ENCODE measurements around the gene TRMT11.
"Not testable (repeated sequence)": the region's sequence is repeated elsewhere in the genome, so short reads cannot be mapped to it uniquely, and the experiment has no call there.

The TRMT11 gene

DNA sequence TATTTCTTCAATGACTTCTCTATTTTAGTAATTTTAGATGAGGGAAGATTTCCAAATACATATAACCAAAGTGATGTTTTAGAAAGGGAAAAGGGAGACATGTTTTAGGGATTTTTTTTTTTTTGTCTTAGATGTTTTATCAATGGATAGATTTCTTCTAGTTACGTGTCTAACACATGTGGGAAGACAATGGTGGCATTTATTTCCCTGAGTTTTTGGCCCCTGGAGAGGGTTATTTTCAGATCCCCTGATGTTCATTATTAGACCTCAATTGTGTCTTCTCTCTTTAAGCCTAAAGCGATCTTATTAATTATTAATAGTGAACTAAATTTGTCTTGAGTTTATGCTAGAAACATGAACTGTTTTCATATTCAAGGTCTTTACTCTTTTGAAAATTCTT is 30.3 kb downstream of the TRMT11 start:
- H3K4me2 ChIP-seq (ENCODE audit: insufficient read depth, low read length, poor library complexity, severe bottlenecking): no peak overlapping the region
- H2AK5ac ChIP-seq (ENCODE audit: low read depth, low read length): no peak overlapping the region
- no peak overlapping the region for H2AFZ ChIP-seq (ENCODE audit: low read length)
- no peak overlapping the region for H3K4ac ChIP-seq (ENCODE audit: low read length)
- no peak overlapping the region for H3K9ac ChIP-seq (ENCODE audit: low read depth, low read length, poor library complexity)
- H2BK5ac ChIP-seq (ENCODE audit: low read length): no peak overlapping the region
- H3K79me1 ChIP-seq (ENCODE audit: low read depth, low read length): peaks cover 2% of the 10 kb centered on the region
- H3K27ac ChIP-seq (replicated peaks; ENCODE audit: low read length): no peak overlapping the region
- H3K18ac ChIP-seq (ENCODE audit: low read length): no peak overlapping the region
- no peak overlapping the region for H4K8ac ChIP-seq (ENCODE audit: low read depth, low read length)
- no peak overlapping the region for H3K4me3 ChIP-seq (ENCODE audit: low read length in 2 of 2)
- no peak overlapping the region for H2BK12ac ChIP-seq (ENCODE audit: low read length)
- H3K23ac ChIP-seq (ENCODE audit: low read depth, low read length, poor library complexity): no peak overlapping the region
- no peak overlapping the region for H2BK120ac ChIP-seq (ENCODE audit: low read depth, low read length)
- no peaks in the 10 kb centered on the region for H3K9me3 ChIP-seq (replicated peaks in 1 of 2; ENCODE audit: control insufficient read depth in 2 of 2, insufficient read depth in 1 of 2, low read depth in 1 of 2, low read length in 2 of 2)
- no peak overlapping the region for H4K91ac ChIP-seq (ENCODE audit: low read depth, low read length, poor library complexity)
- H3K36me3 ChIP-seq (replicated peaks in 1 of 2; ENCODE audit: control insufficient read depth in 2 of 2, insufficient read depth in 2 of 2, low read length in 2 of 2): peaks cover 10 to 96% of the 10 kb centered on the region in 2 donors
- no peaks in the 10 kb centered on the region for H3K27me3 ChIP-seq (ENCODE audit: control insufficient read depth in 3 of 3, insufficient read depth in 3 of 3, low read depth in 1 of 3, low read length in 3 of 3)
- no peak overlapping the region for H2BK15ac ChIP-seq (ENCODE audit: low read length)
- no peak overlapping the region for H3K14ac ChIP-seq (ENCODE audit: low read length)
- no peaks in the 10 kb centered on the region for H3K4me1 ChIP-seq (ENCODE audit: control insufficient read depth in 2 of 2, insufficient read depth in 1 of 2, low read depth in 1 of 2, low read length in 2 of 2)
- DNase-seq (ENCODE audit: low spot score): no peak
- no CpG with 5 or more reads among the region's 2 CpGs for WGBS, 2 donors (ENCODE audit: extremely low coverage in 2 of 2, insufficient read length in 2 of 2, insufficient replicate concordance in 1 of 2)

DNA sequence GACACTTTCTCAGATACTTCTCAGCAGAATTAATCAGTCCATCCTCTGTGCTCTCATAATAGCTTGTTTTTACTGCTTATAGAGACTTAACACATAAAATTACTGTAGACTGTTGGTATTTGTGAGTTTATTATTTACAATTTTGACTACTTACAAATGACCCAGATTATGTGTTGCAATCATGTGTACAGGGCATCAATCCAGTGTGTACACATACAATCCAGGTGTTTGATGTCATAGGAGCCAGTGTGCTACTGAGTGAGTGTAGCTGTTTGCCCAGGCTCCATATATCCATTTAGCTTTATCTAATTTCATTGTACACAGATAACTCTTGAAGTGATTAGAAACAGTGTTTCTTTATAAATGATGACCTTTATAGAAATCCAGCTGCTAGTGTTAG is 31.3 kb downstream of the TRMT11 start:
- Histone ChIP-seq H3K27ac (replicated peaks; ENCODE audit: low read length) (no peak overlapping the region), H3K4me3 (ENCODE audit: low read length in 2 of 2) (no peak overlapping the region), H3K18ac (ENCODE audit: low read length) (no peak overlapping the region), H2AK5ac (ENCODE audit: low read depth, low read length) (no peak overlapping the region), H2BK120ac (ENCODE audit: low read depth, low read length) (no peak overlapping the region), H3K14ac (ENCODE audit: low read length) (no peak overlapping the region), H3K4ac (ENCODE audit: low read length) (no peak overlapping the region), H2BK5ac (ENCODE audit: low read length) (no peak overlapping the region), H2AFZ (ENCODE audit: low read length) (no peak overlapping the region), H3K4me2 (ENCODE audit: insufficient read depth, low read length, poor library complexity, severe bottlenecking) (no peak overlapping the region), H3K79me1 (ENCODE audit: low read depth, low read length) (peaks cover 2% of the 10 kb centered on the region), H3K4me1 (ENCODE audit: control insufficient read depth in 2 of 2, insufficient read depth in 1 of 2, low read depth in 1 of 2, low read length in 2 of 2) (no peaks in the 10 kb centered on the region), H4K91ac (ENCODE audit: low read depth, low read length, poor library complexity) (no peak overlapping the region), H3K23ac (ENCODE audit: low read depth, low read length, poor library complexity) (no peak overlapping the region), H3K9me3 (replicated peaks in 1 of 2; ENCODE audit: control insufficient read depth in 2 of 2, insufficient read depth in 1 of 2, low read depth in 1 of 2, low read length in 2 of 2) (no peaks in the 10 kb centered on the region), H2BK12ac (ENCODE audit: low read length) (no peak overlapping the region), H3K27me3 (ENCODE audit: control insufficient read depth in 3 of 3, insufficient read depth in 3 of 3, low read depth in 1 of 3, low read length in 3 of 3) (no peaks in the 10 kb centered on the region), H3K9ac (ENCODE audit: low read depth, low read length, poor library complexity) (no peak overlapping the region), H3K36me3 (replicated peaks in 1 of 2; ENCODE audit: control insufficient read depth in 2 of 2, insufficient read depth in 2 of 2, low read length in 2 of 2) (peaks cover 9 to 96% of the 10 kb centered on the region in 2 donors), H2BK15ac (ENCODE audit: low read length) (no peak overlapping the region), H4K8ac (ENCODE audit: low read depth, low read length) (no peak overlapping the region)
- DNase-seq (ENCODE audit: low spot score): no peak

DNA sequence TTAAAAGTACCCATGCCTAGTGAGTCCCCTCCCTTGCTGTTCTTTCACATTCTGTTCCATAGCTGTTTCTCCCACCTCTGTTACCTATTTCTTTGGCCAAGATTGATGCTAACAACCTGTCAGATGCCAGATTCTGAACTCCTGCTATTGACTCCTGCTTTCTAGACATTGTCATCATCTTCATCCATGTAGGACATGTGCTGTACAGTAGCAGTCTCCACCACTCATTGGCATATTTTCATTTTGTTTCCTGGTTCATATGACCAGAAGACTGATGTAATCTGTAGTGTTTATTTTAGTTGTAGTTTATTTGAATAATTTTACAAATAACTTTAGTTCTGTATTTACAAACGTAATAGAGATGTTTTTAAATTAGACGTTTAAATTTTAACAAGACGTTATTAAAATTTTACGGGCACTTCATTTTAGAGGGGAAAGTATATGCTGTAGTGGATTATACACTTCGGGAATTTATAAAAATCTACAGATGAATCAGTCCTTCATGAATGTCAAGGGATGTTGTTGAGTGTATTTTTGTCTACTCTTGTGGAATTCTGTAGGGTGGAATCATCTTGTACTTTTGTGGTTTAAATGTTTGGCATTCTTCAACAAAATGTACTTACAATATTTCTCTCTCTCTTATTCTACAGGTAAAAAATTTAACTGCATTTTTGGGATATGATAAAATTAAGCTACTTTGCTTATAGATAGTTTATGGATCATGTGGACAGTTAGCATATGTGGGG is 34.1 kb downstream of the TRMT11 start:
- no peak overlapping the region for H2BK120ac ChIP-seq (ENCODE audit: low read depth, low read length)
- H3K27me3 ChIP-seq (ENCODE audit: control insufficient read depth in 3 of 3, insufficient read depth in 3 of 3, low read depth in 1 of 3, low read length in 3 of 3): no peaks in the 10 kb centered on the region
- H4K8ac ChIP-seq (ENCODE audit: low read depth, low read length): no peak overlapping the region
- no peaks in the 10 kb centered on the region for H3K9me3 ChIP-seq (replicated peaks in 1 of 2; ENCODE audit: control insufficient read depth in 2 of 2, insufficient read depth in 1 of 2, low read depth in 1 of 2, low read length in 2 of 2)
- H3K14ac ChIP-seq (ENCODE audit: low read length): no peak overlapping the region
- no peak overlapping the region for H3K27ac ChIP-seq (replicated peaks; ENCODE audit: low read length)
- no peak overlapping the region for H3K23ac ChIP-seq (ENCODE audit: low read depth, low read length, poor library complexity)
- H3K4me3 ChIP-seq (ENCODE audit: low read length in 2 of 2): no peak overlapping the region
- H2AK5ac ChIP-seq (ENCODE audit: low read depth, low read length): no peak overlapping the region
- no peak overlapping the region for H3K18ac ChIP-seq (ENCODE audit: low read length)
- no peak overlapping the region for H2BK5ac ChIP-seq (ENCODE audit: low read length)
- no peak overlapping the region for H3K9ac ChIP-seq (ENCODE audit: low read depth, low read length, poor library complexity)
- no peak overlapping the region for H3K4ac ChIP-seq (ENCODE audit: low read length)
- no peak for DNase-seq (ENCODE audit: low spot score)
- WGBS, 2 donors (ENCODE audit: extremely low coverage in 2 of 2, insufficient read length in 2 of 2, insufficient replicate concordance in 1 of 2): 100% methylated on average over 3 to 4 of the region's 5 CpGs
- H2AFZ ChIP-seq (ENCODE audit: low read length): no peak overlapping the region
- H3K4me2 ChIP-seq (ENCODE audit: insufficient read depth, low read length, poor library complexity, severe bottlenecking): no peak overlapping the region
- no peak overlapping the region for H2BK12ac ChIP-seq (ENCODE audit: low read length)
- H3K36me3 ChIP-seq (replicated peaks in 1 of 2; ENCODE audit: control insufficient read depth in 2 of 2, insufficient read depth in 2 of 2, low read length in 2 of 2): peaks cover 8 to 96% of the 10 kb centered on the region in 2 donors
- H4K91ac ChIP-seq (ENCODE audit: low read depth, low read length, poor library complexity): no peak overlapping the region
- H3K4me1 ChIP-seq (ENCODE audit: control insufficient read depth in 2 of 2, insufficient read depth in 1 of 2, low read depth in 1 of 2, low read length in 2 of 2): no peaks in the 10 kb centered on the region
- H2BK15ac ChIP-seq (ENCODE audit: low read length): no peak overlapping the region
- peaks cover 2% of the 10 kb centered on the region for H3K79me1 ChIP-seq (ENCODE audit: low read depth, low read length)

DNA sequence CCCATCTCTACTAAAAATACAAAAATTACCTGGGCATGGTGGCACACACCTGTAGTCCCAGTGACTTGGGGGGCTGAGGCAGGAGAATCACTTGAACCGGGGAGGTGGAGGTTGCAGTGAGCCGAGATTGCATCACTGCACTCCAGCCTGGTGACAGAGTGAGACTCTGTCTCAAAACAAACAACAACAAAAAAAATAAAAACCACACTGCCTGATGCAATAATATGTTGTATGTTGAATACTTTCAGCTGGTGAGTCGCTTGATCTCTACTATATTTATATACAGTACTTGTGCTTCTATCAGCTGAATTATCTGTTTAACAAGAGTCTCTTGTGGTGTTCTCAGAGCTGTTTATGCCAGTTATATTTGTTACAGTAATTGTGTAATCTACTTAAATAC is 37.1 kb downstream of the TRMT11 start:
- not testable (repeated sequence) for DNase-seq (ENCODE audit: low spot score); H3K14ac ChIP-seq (ENCODE audit: low read length); H3K9me3 ChIP-seq (replicated peaks in 1 of 2; ENCODE audit: control insufficient read depth in 2 of 2, insufficient read depth in 1 of 2, low read depth in 1 of 2, low read length in 2 of 2); H3K27ac ChIP-seq (replicated peaks; ENCODE audit: low read length); H3K4ac ChIP-seq (ENCODE audit: low read length); H2BK120ac ChIP-seq (ENCODE audit: low read depth, low read length); H3K23ac ChIP-seq (ENCODE audit: low read depth, low read length, poor library complexity); H3K4me3 ChIP-seq (ENCODE audit: low read length in 2 of 2); H3K4me1 ChIP-seq (ENCODE audit: control insufficient read depth in 2 of 2, insufficient read depth in 1 of 2, low read depth in 1 of 2, low read length in 2 of 2); H3K27me3 ChIP-seq (ENCODE audit: control insufficient read depth in 3 of 3, insufficient read depth in 3 of 3, low read depth in 1 of 3, low read length in 3 of 3); H3K18ac ChIP-seq (ENCODE audit: low read length); H4K91ac ChIP-seq (ENCODE audit: low read depth, low read length, poor library complexity); H2AFZ ChIP-seq (ENCODE audit: low read length); H2BK15ac ChIP-seq (ENCODE audit: low read length); H3K9ac ChIP-seq (ENCODE audit: low read depth, low read length, poor library complexity); H2AK5ac ChIP-seq (ENCODE audit: low read depth, low read length); H3K79me1 ChIP-seq (ENCODE audit: low read depth, low read length); H4K8ac ChIP-seq (ENCODE audit: low read depth, low read length); H2BK5ac ChIP-seq (ENCODE audit: low read length); H3K4me2 ChIP-seq (ENCODE audit: insufficient read depth, low read length, poor library complexity, severe bottlenecking); H2BK12ac ChIP-seq (ENCODE audit: low read length)
- WGBS, 2 donors (ENCODE audit: extremely low coverage in 2 of 2, insufficient read length in 2 of 2, insufficient replicate concordance in 1 of 2): no CpG with 5 or more reads among the region's 3 CpGs
- H3K36me3 ChIP-seq (replicated peaks in 1 of 2; ENCODE audit: control insufficient read depth in 2 of 2, insufficient read depth in 2 of 2, low read length in 2 of 2): peaks cover 8 to 95% of the 10 kb centered on the region in 2 donors

Measured in neuronal stem cell (in vitro differentiated cells).